Upper lobe of right lung (tissue), 1 donor: ENCODE measurements around the gene TIMMDC1. TPM values are rescaled to one million over a fixed set of nuclear protein-coding genes. Genes with fewer than 3 reads are reported as not detected.

Experiments
- ATAC-seq: fragments of 200-7000 bp; cut with Tn5 transposase; one replicate; pipeline ENCODE4 v1.9.1; 2020; ENCODE audit warnings: mild to moderate bottlenecking, moderate library complexity
- DNase-seq: peaks from one replicate; pipeline ENCODE4 v3.0.0-alpha.2; 2020
- H3K27ac ChIP-seq: fragments of 200-600 bp; one replicate; pipeline ENCODE4 v1.8.0; 2022
- H3K27me3 ChIP-seq: fragments of 200-600 bp; one replicate; pipeline ENCODE4 v1.8.0; 2022; ENCODE audit warnings: mild to moderate bottlenecking
- H3K36me3 ChIP-seq: fragments of 200-600 bp; one replicate; pipeline ENCODE4 v1.8.0; 2022
- H3K4me1 ChIP-seq: fragments of 200-600 bp; one replicate; pipeline ENCODE4 v1.8.0; 2022
- H3K4me3 ChIP-seq: fragments of 200-600 bp; one replicate; pipeline ENCODE4 v1.8.0; 2022; ENCODE audit warnings: mild to moderate bottlenecking
- H3K9me3 ChIP-seq: fragments of 200-600 bp; one replicate; pipeline ENCODE4 v1.8.0; 2022
- intact Hi-C: fragments of 100-400 bp; cut with DNase I; formaldehyde crosslinking; loops from one replicate; pipeline ENCODE4 v1.11.0; 2022
- total RNA-seq: library from RNA; stranded (reverse); fragmentation: NEBNext Ultra II Directional; extraction: Animal tissue kit (Norgen Biotek cat#: 25700); gene quantifications from one replicate; pipeline ENCODE4 v1.2.1, GENCODE V29; 2021
- TF ChIP-seq, protein P1 (sequence below): fragments of 200-600 bp; IDR thresholded peaks from one replicate; pipeline ENCODE4 v1.8.0; 2022; ENCODE audit warnings: antibody characterized with exemption
- donor health status: DM: no; HTN: yes; CAD: no; lungs with severe emphysema.

Gene TIMMDC1
- total RNA-seq, 1 donor from 2014 or later, result 94.1 TPM

GRCh38 chr3:119541547-119541946 lies 43.2 kb downstream of the TIMMDC1 start:
- ATAC-seq (no peak), DNase-seq (no peak)
- intact Hi-C loops, result no loop called here
- peaks cover 4% of the 10 kb centered on the region for H3K36me3 ChIP-seq
- H3K9me3 ChIP-seq, result no peaks in the 10 kb centered on the region
- H3K4me3 ChIP-seq, result no peak overlapping the region
- TF ChIP-seq, protein P1, sequence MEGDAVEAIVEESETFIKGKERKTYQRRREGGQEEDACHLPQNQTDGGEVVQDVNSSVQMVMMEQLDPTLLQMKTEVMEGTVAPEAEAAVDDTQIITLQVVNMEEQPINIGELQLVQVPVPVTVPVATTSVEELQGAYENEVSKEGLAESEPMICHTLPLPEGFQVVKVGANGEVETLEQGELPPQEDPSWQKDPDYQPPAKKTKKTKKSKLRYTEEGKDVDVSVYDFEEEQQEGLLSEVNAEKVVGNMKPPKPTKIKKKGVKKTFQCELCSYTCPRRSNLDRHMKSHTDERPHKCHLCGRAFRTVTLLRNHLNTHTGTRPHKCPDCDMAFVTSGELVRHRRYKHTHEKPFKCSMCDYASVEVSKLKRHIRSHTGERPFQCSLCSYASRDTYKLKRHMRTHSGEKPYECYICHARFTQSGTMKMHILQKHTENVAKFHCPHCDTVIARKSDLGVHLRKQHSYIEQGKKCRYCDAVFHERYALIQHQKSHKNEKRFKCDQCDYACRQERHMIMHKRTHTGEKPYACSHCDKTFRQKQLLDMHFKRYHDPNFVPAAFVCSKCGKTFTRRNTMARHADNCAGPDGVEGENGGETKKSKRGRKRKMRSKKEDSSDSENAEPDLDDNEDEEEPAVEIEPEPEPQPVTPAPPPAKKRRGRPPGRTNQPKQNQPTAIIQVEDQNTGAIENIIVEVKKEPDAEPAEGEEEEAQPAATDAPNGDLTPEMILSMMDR, result no peak
- no peaks in the 10 kb centered on the region for H3K4me1 ChIP-seq
- no peak overlapping the region for H3K27ac ChIP-seq
- H3K27me3 ChIP-seq, result no peaks in the 10 kb centered on the region

- Histone ChIP-seq H3K4me1 (no peaks in the 10 kb centered on the region), H3K9me3 (no peaks in the 10 kb centered on the region), H3K27me3 (no peaks in the 10 kb centered on the region), H3K27ac (no peak overlapping the region), H3K36me3 (peaks cover 4% of the 10 kb centered on the region), H3K4me3 (no peak overlapping the region)
- DNase-seq (no peak), ATAC-seq (no peak)
- TF ChIP-seq, protein P1, result no peak
- intact Hi-C loops, result no loop called here
Observed at GRCh38 chr3:119542168-119542767, 43.9 kb downstream of the TIMMDC1 start.

DNA sequence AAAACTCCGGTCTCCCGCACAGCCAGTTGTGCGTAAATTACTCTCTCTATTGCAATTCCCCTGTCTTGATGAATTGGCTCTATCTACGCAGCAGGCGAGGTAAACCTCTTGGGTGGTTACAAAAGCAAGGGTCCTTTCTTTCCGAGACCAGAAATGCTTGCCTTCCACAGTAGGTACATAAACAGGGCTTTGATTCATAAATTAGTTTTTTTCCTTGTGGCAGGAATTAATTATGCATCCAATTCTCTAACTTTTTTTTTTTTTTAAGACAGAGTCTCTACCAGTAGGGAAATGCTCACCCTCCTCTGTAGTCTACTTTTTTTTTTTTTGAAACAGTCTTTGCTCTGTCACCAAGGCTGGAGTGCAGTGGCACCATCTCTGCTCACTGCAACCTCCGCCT lies 44.8 kb downstream of the TIMMDC1 start:
- no peak for DNase-seq
- Histone ChIP-seq H3K36me3 (peaks cover 4% of the 10 kb centered on the region), H3K4me1 (no peaks in the 10 kb centered on the region), H3K4me3 (no peak overlapping the region), H3K9me3 (no peaks in the 10 kb centered on the region), H3K27ac (no peak overlapping the region), H3K27me3 (no peaks in the 10 kb centered on the region)
- ATAC-seq, result no peak
- TF ChIP-seq, protein P1, result no peak
- intact Hi-C loops, result no loop called here

DNA sequence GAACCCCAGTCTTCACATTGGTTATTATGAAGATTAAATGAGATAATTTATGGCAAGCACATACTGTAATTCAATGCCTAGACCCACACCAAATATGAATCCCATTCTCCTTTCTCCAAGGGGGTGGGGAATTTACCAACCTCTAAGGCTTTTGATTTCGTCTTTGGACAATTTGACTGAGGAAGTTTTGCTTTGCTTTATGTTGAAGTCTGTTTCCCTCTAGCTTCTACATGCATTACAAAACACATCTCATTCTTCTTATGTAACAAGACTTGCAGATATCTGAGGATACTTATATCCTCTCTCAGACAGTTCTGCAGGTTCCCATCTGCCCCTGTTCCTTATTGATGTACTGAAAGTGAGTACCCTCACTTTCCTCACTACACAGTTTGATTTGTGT lies 48.9 kb downstream of the TIMMDC1 start:
- DNase-seq, result no peak
- no peaks in the 10 kb centered on the region for H3K9me3 ChIP-seq
- intact Hi-C loops, result no loop called here
- H3K27me3 ChIP-seq, result no peaks in the 10 kb centered on the region
- ATAC-seq, result no peak
- no peak overlapping the region for H3K4me3 ChIP-seq
- TF ChIP-seq, protein P1, result no peak
- no peaks in the 10 kb centered on the region for H3K4me1 ChIP-seq
- peaks cover 4% of the 10 kb centered on the region for H3K36me3 ChIP-seq
- H3K27ac ChIP-seq, result no peak overlapping the region

DNA sequence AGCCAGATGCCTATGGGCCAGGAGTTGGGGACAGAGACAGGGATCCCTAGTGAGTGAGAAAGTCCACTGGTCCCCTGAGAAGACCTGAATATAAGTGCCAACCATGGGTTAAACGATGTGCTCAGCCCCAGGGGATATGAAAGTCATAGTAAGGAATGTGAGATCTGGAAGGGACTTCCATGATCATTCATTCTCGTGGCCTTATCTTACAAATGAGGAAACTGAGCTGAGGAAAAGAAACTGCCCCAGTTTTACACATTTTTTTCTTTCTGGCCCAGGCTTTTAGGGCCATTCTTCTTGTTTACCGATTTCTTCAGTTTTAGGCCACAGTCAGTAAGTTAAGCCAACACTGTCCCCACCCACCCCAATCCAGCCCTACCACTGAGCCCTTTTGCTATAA lies 50.0 kb downstream of the TIMMDC1 start:
- Histone ChIP-seq H3K27me3 (no peaks in the 10 kb centered on the region), H3K36me3 (peaks cover 4% of the 10 kb centered on the region), H3K4me1 (no peaks in the 10 kb centered on the region), H3K9me3 (no peaks in the 10 kb centered on the region), H3K27ac (no peak overlapping the region), H3K4me3 (no peak overlapping the region)
- intact Hi-C loops, result no loop called here
- TF ChIP-seq, protein P1, result no peak
- no peak for DNase-seq
- no peak for ATAC-seq
